Esophagus muscularis mucosa (tissue), 4 donors: ENCODE results near the gene HCFC2. TPM values are rescaled to one million over a fixed set of nuclear protein-coding genes. Genes with fewer than 3 reads are reported as not detected.
"Not testable (repeated sequence)": the region's sequence is repeated elsewhere in the genome, so short reads cannot be mapped to it uniquely, and the experiment has no call there.

Experiments used
- DNase-seq: peaks from one replicate; pipeline ENCODE4 v3.0.0-alpha.2; 2017; ENCODE audit errors: extremely low spot score
- H3K27ac ChIP-seq, 4 donors: fragments of 200-600 bp; sonication (generic); replicated peaks in 1 of 4; 1 replicate in 3 of 4; 2 replicates in 1 of 4; pipeline ENCODE4 v1.5.1; 2016 to 2019; ENCODE audit warnings: mild to moderate bottlenecking in 1 of 4
- H3K27me3 ChIP-seq, 4 donors: fragments of 200-600 bp; sonication (generic); one replicate each; pipeline versions ENCODE4 v1.5.1 to v1.6.0; 2016 to 2019
- H3K36me3 ChIP-seq, 4 donors: fragments of 200-600 bp; sonication (generic); one replicate each; pipeline ENCODE4 v1.5.1; 2016 to 2019
- H3K4me1 ChIP-seq, 4 donors: fragments of 200-600 bp; sonication (generic); one replicate each; pipeline ENCODE4 v1.5.1; 2016 to 2019
- H3K4me3 ChIP-seq, 4 donors: fragments of 200-600 bp; sonication (generic); 1 replicate in 2 of 4; 2 replicates in 2 of 4; pipeline ENCODE4 v1.5.1; 2016 to 2019; ENCODE audit warnings: mild to moderate bottlenecking in 4 of 4, moderate library complexity in 1 of 4
- H3K9me3 ChIP-seq, 4 donors: fragments of 200-600 bp; sonication (generic); 1 replicate in 3 of 4; 2 replicates in 1 of 4; pipeline ENCODE4 v1.5.1; 2016 to 2019
- CTCF ChIP-seq, 3 experiments: fragments of 200-600 bp in 2 of 3; fragments of 450-650 bp in 1 of 3; sonication (generic) in 2 of 3; IDR thresholded peaks; one replicate each; pipeline ENCODE4 v1.5.1; 2017 to 2019; ENCODE audit warnings: antibody characterized with exemption in 3 of 3, mild to moderate bottlenecking in 2 of 3, moderate library complexity in 1 of 3
- EP300 ChIP-seq: sonication (generic); formaldehyde crosslinking; IDR thresholded peaks from one replicate; pipeline ENCODE4 v1.6.1; 2017; ENCODE audit warnings: antibody characterized with exemption
- POLR2A ChIP-seq: fragments of 450-650 bp; IDR thresholded peaks from one replicate; pipeline ENCODE4 v1.6.1; 2017; ENCODE audit warnings: antibody characterized with exemption, moderate library complexity, mild to moderate bottlenecking, low read depth
- POLR2AphosphoS5 ChIP-seq, 2 donors: sonication (generic); formaldehyde crosslinking; IDR thresholded peaks; one replicate each; pipeline ENCODE4 v1.6.1; 2017; ENCODE audit warnings: antibody characterized with exemption in 2 of 2
- WGBS: methylation state at CpG from one replicate; pipeline ENCODE4 v1.1.5; 2018; 5-methylcytosine and 5-hydroxymethylcytosine counted together
- intact Hi-C: fragments of 100-400 bp; cut with DNase I; formaldehyde crosslinking; loops from one replicate; pipeline ENCODE4 v1.15.1; 2023
- total RNA-seq, 4 donors: library from RNA; depleted of rRNA; stranded (reverse); fragments of >200 nt; gene quantifications; one replicate each; pipeline versions ENCODE4 v1.1.0 to v1.2.1, GENCODE V29; 2016

The HCFC2 gene
- total RNA-seq, result 10 to 100 TPM; 22.9 to 37.0 (median 29.5) TPM

- WGBS, result 0% methylated on average over 10 of the region's 74 CpGs
- peak; percentile 88 to 91 for TF ChIP-seq POLR2AphosphoS5 (IDR thresholded peaks at IDR 0.05)
- TF ChIP-seq EP300, result no peak
- peak; percentile 41 for TF ChIP-seq POLR2A
- TF ChIP-seq CTCF (IDR thresholded peaks at IDR 0.05), result no peak
- Histone ChIP-seq H3K9me3 (no peaks in the 10 kb centered on the region), H3K27ac (peak within 1 kb of the TSS; percentile 89 to 92 (median 91)), H3K4me3 (peak within 1 kb of the TSS; percentile 96 to 97 (median 96)), H3K4me1 (peaks cover 12 to 46% (median 44%) of the 10 kb centered on the region in 4 donors), H3K36me3 (peaks cover 9 to 27% (median 19%) of the 10 kb centered on the region in 4 donors), H3K27me3 (no peaks in the 10 kb centered on the region)
- DNase-seq, result peak; percentile 97
- intact Hi-C loops, result loop anchor here (5.0 kb wide), 1 partner anchor 97 kb away; the partner anchor contains the start of gene TDG
These were observed at the start of gene HCFC2 for GRCh38 chr12:104064031-104064841. Gene HCFC2 (plus strand): TSS chr12:104064531. CDS start chr12:104064561, 30 bp downstream.

- H3K9me3 ChIP-seq, H3K36me3 ChIP-seq, H3K4me3 ChIP-seq, H3K27ac ChIP-seq, H3K27me3 ChIP-seq, intact Hi-C loops, H3K4me1 ChIP-seq, DNase-seq: not testable (repeated sequence)
- WGBS, result 84% methylated on average over 1 of the region's 1 CpG
These were observed 42.5 kb upstream of the HCFC2 start for GRCh38 chr12:104021862-104022261.

- no peaks in the 10 kb centered on the region for H3K36me3 ChIP-seq
- no peaks in the 10 kb centered on the region for H3K27me3 ChIP-seq
- no peaks in the 10 kb centered on the region for H3K9me3 ChIP-seq
- WGBS, result 55% methylated on average over 3 of the region's 3 CpGs
- intact Hi-C loops, result no loop called here
- no peak overlapping the region for H3K27ac ChIP-seq
- H3K4me1 ChIP-seq, result no peaks in the 10 kb centered on the region
- TF ChIP-seq CTCF (IDR thresholded peaks at IDR 0.05) (no peak), POLR2A (no peak), POLR2AphosphoS5 (IDR thresholded peaks at IDR 0.05) (no peak), EP300 (no peak)
- no peak for DNase-seq
- no peak overlapping the region for H3K4me3 ChIP-seq
These were observed 41.5 kb upstream of the HCFC2 start for GRCh38 chr12:104022786-104023185.

- TF ChIP-seq CTCF (IDR thresholded peaks at IDR 0.05), result no peak
- no peak for TF ChIP-seq POLR2AphosphoS5 (IDR thresholded peaks at IDR 0.05)
- TF ChIP-seq POLR2A, result no peak
- TF ChIP-seq EP300, result no peak
- no peaks in the 10 kb centered on the region for H3K9me3 ChIP-seq
- H3K27ac ChIP-seq, result no peak overlapping the region
- 75% methylated on average over 2 of the region's 2 CpGs for WGBS
- intact Hi-C loops, result no loop called here
- no peaks in the 10 kb centered on the region for H3K27me3 ChIP-seq
- no peaks in the 10 kb centered on the region for H3K36me3 ChIP-seq
- no peak overlapping the region for H3K4me3 ChIP-seq
- no peaks in the 10 kb centered on the region for H3K4me1 ChIP-seq
- no peak for DNase-seq
These were observed 40.6 kb upstream of the HCFC2 start for GRCh38 chr12:104023710-104024109.

- no peak overlapping the region for H3K4me3 ChIP-seq
- no peak for DNase-seq
- TF ChIP-seq CTCF (IDR thresholded peaks at IDR 0.05) (no peak), EP300 (no peak), POLR2A (no peak), POLR2AphosphoS5 (IDR thresholded peaks at IDR 0.05) (no peak)
- H3K36me3 ChIP-seq, result no peaks in the 10 kb centered on the region
- no peak overlapping the region for H3K27ac ChIP-seq
- no peaks in the 10 kb centered on the region for H3K4me1 ChIP-seq
- 93% methylated on average over 6 of the region's 6 CpGs for whole genome bisulfite sequencing
- no peaks in the 10 kb centered on the region for H3K9me3 ChIP-seq
- H3K27me3 ChIP-seq, result no peaks in the 10 kb centered on the region
- intact Hi-C loops, result no loop called here
These were observed 40.0 kb upstream of the HCFC2 start for GRCh38 chr12:104024348-104024747.
